Spleen (tissue), 11 donors: ENCODE data around the gene UROC1. TPM values are rescaled to one million over a fixed set of nuclear protein-coding genes. Genes with fewer than 3 reads are reported as not detected.

Experiments used
- DNase-seq: peaks from one replicate; pipeline ENCODE4 v3.0.0-alpha.2; 2020
- H3K27ac ChIP-seq, 8 donors: fragments of 200-600 bp; sonication (generic) in 7 of 8; 1 replicate in 4 of 8; 2 replicates in 4 of 8; pipeline versions ENCODE4 v1.5.0 to v1.8.0; 2016 to 2021; ENCODE audit warnings: inconsistent platforms in 4 of 8, mild to moderate bottlenecking in 4 of 8, moderate library complexity in 1 of 8
- H3K27me3 ChIP-seq, 7 donors: fragments of 200-600 bp; sonication (generic) in 6 of 7; replicated peaks in 1 of 7; 1 replicate in 4 of 7; 2 replicates in 3 of 7; pipeline versions ENCODE4 v1.5.0 to v1.8.0; 2016 to 2021; ENCODE audit warnings: inconsistent platforms in 3 of 7, mild to moderate bottlenecking in 1 of 7
- H3K36me3 ChIP-seq, 6 donors: fragments of 200-600 bp; sonication (generic) in 5 of 6; 1 replicate in 4 of 6; 2 replicates in 2 of 6; pipeline versions ENCODE4 v1.5.0 to v1.8.0; 2016 to 2021; ENCODE audit warnings: inconsistent platforms in 2 of 6
- H3K4me1 ChIP-seq, 6 donors: fragments of 200-600 bp; sonication (generic) in 5 of 6; 1 replicate in 3 of 6; 2 replicates in 3 of 6; pipeline versions ENCODE4 v1.5.0 to v1.8.0; 2016 to 2021; ENCODE audit warnings: inconsistent platforms in 3 of 6
- H3K4me3 ChIP-seq, 8 donors: fragments of 200-600 bp; sonication (generic) in 7 of 8; 1 replicate in 4 of 8; 2 replicates in 4 of 8; pipeline versions ENCODE4 v1.5.0 to v1.8.0; 2016 to 2021; ENCODE audit warnings: inconsistent platforms in 4 of 8, mild to moderate bottlenecking in 4 of 8, moderate library complexity in 2 of 8
- H3K9me3 ChIP-seq, 8 donors: fragments of 200-600 bp; sonication (generic) in 7 of 8; 1 replicate in 4 of 8; 2 replicates in 4 of 8; pipeline versions ENCODE4 v1.5.0 to v1.8.0; 2016 to 2021; ENCODE audit warnings: inconsistent platforms in 4 of 8
- CTCF ChIP-seq, 11 experiments: fragments of 200-600 bp in 7 of 11; fragments of 450-650 bp in 4 of 11; sonication (generic) in 4 of 11; IDR thresholded peaks in 8 of 11; conservative IDR thresholded peaks in 3 of 11; 1 replicate in 7 of 11; 2 replicates in 4 of 11; pipeline versions ENCODE4 v1.4.0 to v1.8.0; 2016 to 2021; ENCODE audit warnings: antibody characterized with exemption in 11 of 11, inconsistent platforms in 4 of 11, mild to moderate bottlenecking in 1 of 11
- POLR2A ChIP-seq, 3 donors: fragments of 450-650 bp; IDR thresholded peaks; one replicate each; pipeline ENCODE4 v1.5.1; 2017; ENCODE audit warnings: antibody characterized with exemption in 3 of 3, mild to moderate bottlenecking in 1 of 3
- POLR2AphosphoS5 ChIP-seq, 3 donors: sonication (generic); formaldehyde crosslinking; IDR thresholded peaks; one replicate each; pipeline ENCODE4 v1.5.1; 2017; ENCODE audit warnings: antibody characterized with exemption in 3 of 3
- WGBS, 5 donors: extraction: QIAGEN DNeasy Blood & Tissue Kit in 3 of 5; methylation state at CpG; one replicate each; pipeline versions ENCODE4 v1.1.5 to v1.1.7; 2013 to 2018; 5-methylcytosine and 5-hydroxymethylcytosine counted together
- intact Hi-C: fragments of 100-400 bp; cut with DNase I; formaldehyde crosslinking; loops from one replicate; pipeline ENCODE4 v1.15.0; 2023; ENCODE audit warnings: low total_unique reads
- polyA plus RNA-seq, 3 donors: library from polyadenylated mRNA; stranded (reverse); fragments of 200-250 nt; gene quantifications; one replicate each; pipeline ENCODE4 v1.2.1, GENCODE V29; 2013
- total RNA-seq, 7 donors: library from RNA; depleted of rRNA in 3 of 7; stranded (reverse); fragments of >200 nt in 3 of 7; fragmentation: NEBNext Ultra II Directional in 4 of 7; extraction: Animal tissue kit (Norgen Biotek cat#: 25700) in 4 of 7; gene quantifications; one replicate each; pipeline versions ENCODE4 v1.1.0 to v1.2.1, GENCODE V29; 2016 to 2021
- donor health status: healthy with polysubstance abuse.
- donor health status: DM: no; HTN: no; CAD: no; lungs with moderate emphysema.
- donor health status: DM: no; HTN: no; CAD: no.
- donor health status: Bipolar disorder and iron deficiency.
- donor health status: healthy.
- donor health status: DM: no; HTN: no; CAD: no.
- donor health status: DM: yes; HTN: yes; CAD: no.

UROC1 gene
- total and polyA plus RNA-seq, 10 donors = 0.02 to 0.16 (median 0.03) TPM; not detected in 6

GRCh38 chr3:126459111-126459762 lies 58.3 kb downstream of the UROC1 start:
- Histone ChIP-seq H3K9me3 (no peaks in the 10 kb centered on the region), H3K36me3 (peaks cover 5 to 100% (median 84%) of the 10 kb centered on the region in 6 donors), H3K4me1 (peaks cover 0 to 48% (median 7%) of the 10 kb centered on the region in 6 donors), H3K4me3 (no peak overlapping the region), H3K27me3 (no peaks in the 10 kb centered on the region), H3K27ac (no peak overlapping the region)
- DNase-seq = peak; percentile 34
- no peak for TF ChIP-seq CTCF (IDR thresholded peaks at IDR 0.05 in 8 of 11, conservative IDR thresholded peaks at IDR 0.05 in 3 of 11)
- TF ChIP-seq POLR2AphosphoS5 (IDR thresholded peaks at IDR 0.05) = no peak
- TF ChIP-seq POLR2A (IDR thresholded peaks at IDR 0.05) = no peak
- intact Hi-C loops = no loop called here
- WGBS, 5 donors = 88 to 97% (median 92%) methylated on average over 7 of the region's 7 CpGs

GRCh38 chr3:126456766-126457388 lies 60.7 kb downstream of the UROC1 start:
- intact Hi-C loops = no loop called here
- no peak for TF ChIP-seq CTCF (IDR thresholded peaks at IDR 0.05 in 8 of 11, conservative IDR thresholded peaks at IDR 0.05 in 3 of 11)
- TF ChIP-seq POLR2A (IDR thresholded peaks at IDR 0.05) = no peak
- TF ChIP-seq POLR2AphosphoS5 (IDR thresholded peaks at IDR 0.05) = no peak
- no peaks in the 10 kb centered on the region for H3K27me3 ChIP-seq
- no peak overlapping the region for H3K4me3 ChIP-seq
- H3K4me1 ChIP-seq = peaks cover 0 to 46% (median 7%) of the 10 kb centered on the region in 6 donors
- DNase-seq = peak; percentile 47
- peaks cover 5 to 100% (median 75%) of the 10 kb centered on the region in 6 donors for H3K36me3 ChIP-seq
- H3K9me3 ChIP-seq = no peaks in the 10 kb centered on the region
- 74 to 92% (median 90%) methylated on average over 12 of the region's 12 CpGs for WGBS, 5 donors
- peak overlapping the region in 3 of 8 donors; percentile 17 to 42 (median 24) for H3K27ac ChIP-seq

- no peak overlapping the region for H3K4me3 ChIP-seq
- H3K36me3 ChIP-seq = peaks cover 5 to 100% (median 75%) of the 10 kb centered on the region in 6 donors
- peaks cover 0 to 46% (median 8%) of the 10 kb centered on the region in 6 donors for H3K4me1 ChIP-seq
- 67 to 92% (median 76%) methylated on average over 3 to 4 of the region's 4 CpGs for WGBS, 5 donors
- DNase-seq = peak; percentile 72
- TF ChIP-seq POLR2AphosphoS5 (IDR thresholded peaks at IDR 0.05) = no peak
- no peak for TF ChIP-seq POLR2A (IDR thresholded peaks at IDR 0.05)
- TF ChIP-seq CTCF (IDR thresholded peaks at IDR 0.05 in 8 of 11, conservative IDR thresholded peaks at IDR 0.05 in 3 of 11) = no peak
- no peaks in the 10 kb centered on the region for H3K27me3 ChIP-seq
- no peaks in the 10 kb centered on the region for H3K9me3 ChIP-seq
- intact Hi-C loops = no loop called here
- H3K27ac ChIP-seq = peak overlapping the region in 3 of 8 donors; percentile 17 to 42 (median 24)
Measured at GRCh38 chr3:126456211-126456610, 61.4 kb downstream of the UROC1 start.
